NB4 (cell line): ENCODE measurements around the gene DRD3.

Source experiments
- CTCF ChIP-seq: IDR thresholded peaks from one replicate; pipeline ENCODE4 v1.5.1; 2012; ENCODE audit warnings: low read depth, low read length
- MAX ChIP-seq: IDR thresholded peaks from 2 replicates; pipeline ENCODE4 v1.6.1; 2011; ENCODE audit warnings: low read depth, low read length
- POLR2A ChIP-seq: IDR thresholded peaks from 2 replicates; pipeline ENCODE4 v1.6.1; 2011; ENCODE audit warnings: mild to moderate bottlenecking; ENCODE audit not compliant: insufficient read length; ENCODE audit errors: extremely low read depth

GRCh38 chr3:114144909-114145688 is 33.8 kb downstream of the DRD3 start:
- TF ChIP-seq CTCF (no peak), POLR2A (no peak), MAX (no peak)
